ENCODE results near the gene ADAR.
A peak's percentile ranks its signal among the peaks of the same experiment; 100 is the strongest.
"Not testable (repeated sequence)": the region's sequence is repeated elsewhere in the genome, so short reads cannot be mapped to it uniquely, and the experiment has no call there.

Gene ADAR

GRCh38 chr1:154607609-154608396 is at the start of gene ADAR:
Gene ADAR (minus strand): TSS chr1:154608186. CDS start chr1:154608006, 180 bp downstream.
- DNase-seq (ENCODE audit: low read depth in 3 of 3), result peak; percentile 80 to 90 (median 89)

- DNase-seq (ENCODE audit: low read depth in 3 of 3), result no peak
These were observed 49.6 kb upstream of the ADAR start for GRCh38 chr1:154657556-154657955.

- no peak for DNase-seq (ENCODE audit: low read depth in 3 of 3)
These were observed 44.9 kb upstream of the ADAR start for GRCh38 chr1:154652893-154653292.

DNA sequence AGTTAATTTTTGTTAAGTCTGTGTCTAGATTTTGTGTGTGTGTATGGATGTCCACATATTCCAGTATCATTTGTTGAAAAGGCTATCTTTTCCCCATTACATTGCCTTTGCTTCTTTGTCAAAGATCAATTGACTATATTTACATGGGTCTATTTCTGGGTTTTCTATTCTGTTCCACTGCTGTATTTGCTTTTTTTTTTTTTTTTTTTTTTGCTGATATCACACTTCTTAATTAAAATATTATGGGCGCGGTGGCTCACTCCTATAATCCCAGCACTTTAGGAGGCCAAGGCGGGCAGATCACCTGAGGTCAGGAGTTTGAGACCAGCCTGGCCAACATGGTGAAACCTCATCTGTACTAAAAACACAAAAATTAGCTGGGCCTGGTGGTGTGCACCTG is 36.7 kb upstream of the ADAR start:
- DNase-seq (ENCODE audit: low read depth in 3 of 3), result not testable (repeated sequence)

DNA sequence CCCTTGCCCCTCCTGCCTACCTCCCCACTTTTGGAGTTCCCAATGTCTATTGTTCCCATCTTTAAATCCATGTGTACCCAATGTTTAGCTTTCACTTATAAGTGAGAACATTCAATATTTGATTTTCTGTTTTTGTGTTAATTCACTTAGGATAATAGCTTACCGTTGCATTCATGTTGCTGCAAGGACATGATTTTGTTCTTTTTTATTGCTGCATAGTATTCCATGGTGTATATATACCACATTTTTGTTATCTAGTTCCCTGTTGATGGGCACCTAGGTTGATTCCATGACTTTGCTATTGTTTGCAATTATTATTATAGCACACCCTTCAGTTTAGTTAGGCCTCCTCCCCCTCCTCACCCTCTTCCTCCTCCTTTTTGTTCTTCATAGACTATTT is 33.5 kb upstream of the ADAR start:
- no peak for DNase-seq (ENCODE audit: low read depth in 3 of 3)

- DNase-seq (ENCODE audit: low read depth in 3 of 3), result no peak
These were observed 31.9 kb upstream of the ADAR start for GRCh38 chr1:154639876-154640275.

- no peak for DNase-seq (ENCODE audit: low read depth in 3 of 3)
These were observed 27.2 kb upstream of the ADAR start for GRCh38 chr1:154635171-154635570.

- DNase-seq (ENCODE audit: low read depth in 3 of 3), result no peak
These were observed 21.7 kb upstream of the ADAR start for GRCh38 chr1:154629675-154630073.

- DNase-seq (ENCODE audit: low read depth in 3 of 3), result no peak
These were observed 21.2 kb upstream of the ADAR start for GRCh38 chr1:154629061-154629674.

- DNase-seq (ENCODE audit: low read depth in 3 of 3), result no peak
These were observed 20.1 kb upstream of the ADAR start for GRCh38 chr1:154628121-154628405.

DNA sequence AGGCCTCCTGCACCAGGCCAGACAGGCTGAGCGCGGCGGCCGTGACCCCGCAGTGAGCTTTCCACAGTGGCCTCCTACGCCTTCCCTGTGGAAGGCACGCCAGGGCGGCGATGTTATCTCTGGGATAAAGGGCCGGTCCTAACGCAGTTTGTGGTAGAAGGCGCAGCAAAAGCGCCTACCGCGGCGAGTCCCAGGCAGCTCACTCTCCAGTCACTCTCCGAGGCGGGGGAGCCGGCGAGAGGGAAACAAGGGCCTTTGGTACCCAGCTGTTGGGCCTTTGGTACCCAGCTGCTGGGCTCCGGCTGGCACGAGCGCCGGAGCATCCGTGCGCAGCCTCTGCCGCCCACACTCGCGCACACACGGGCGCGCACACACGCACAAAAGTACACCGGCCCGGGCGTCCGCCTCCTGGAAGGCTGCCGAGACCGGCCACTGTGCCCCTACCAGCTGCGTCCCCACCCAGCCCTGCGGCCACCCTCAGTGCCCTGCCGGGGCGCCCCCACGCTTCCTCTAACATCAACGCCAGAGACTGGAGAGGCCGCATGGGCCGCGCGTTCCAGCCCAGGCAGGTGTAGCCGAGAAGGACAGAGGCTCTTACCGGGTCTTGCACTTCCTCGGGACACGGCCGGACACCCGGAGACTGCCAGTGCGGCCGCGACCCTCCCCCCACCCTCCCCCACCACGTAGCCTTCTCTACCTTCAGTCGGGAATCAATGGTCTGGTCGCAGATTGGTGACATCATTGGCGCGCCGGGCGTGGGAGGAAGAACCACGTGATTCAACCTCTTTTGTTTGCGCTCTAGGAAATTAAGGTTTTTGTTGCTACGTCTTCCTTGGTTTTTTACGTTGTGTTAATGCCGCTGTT is 19.5 kb upstream of the ADAR start:
- peak; percentile 81 to 93 (median 90) for DNase-seq (ENCODE audit: low read depth in 3 of 3)

DNA sequence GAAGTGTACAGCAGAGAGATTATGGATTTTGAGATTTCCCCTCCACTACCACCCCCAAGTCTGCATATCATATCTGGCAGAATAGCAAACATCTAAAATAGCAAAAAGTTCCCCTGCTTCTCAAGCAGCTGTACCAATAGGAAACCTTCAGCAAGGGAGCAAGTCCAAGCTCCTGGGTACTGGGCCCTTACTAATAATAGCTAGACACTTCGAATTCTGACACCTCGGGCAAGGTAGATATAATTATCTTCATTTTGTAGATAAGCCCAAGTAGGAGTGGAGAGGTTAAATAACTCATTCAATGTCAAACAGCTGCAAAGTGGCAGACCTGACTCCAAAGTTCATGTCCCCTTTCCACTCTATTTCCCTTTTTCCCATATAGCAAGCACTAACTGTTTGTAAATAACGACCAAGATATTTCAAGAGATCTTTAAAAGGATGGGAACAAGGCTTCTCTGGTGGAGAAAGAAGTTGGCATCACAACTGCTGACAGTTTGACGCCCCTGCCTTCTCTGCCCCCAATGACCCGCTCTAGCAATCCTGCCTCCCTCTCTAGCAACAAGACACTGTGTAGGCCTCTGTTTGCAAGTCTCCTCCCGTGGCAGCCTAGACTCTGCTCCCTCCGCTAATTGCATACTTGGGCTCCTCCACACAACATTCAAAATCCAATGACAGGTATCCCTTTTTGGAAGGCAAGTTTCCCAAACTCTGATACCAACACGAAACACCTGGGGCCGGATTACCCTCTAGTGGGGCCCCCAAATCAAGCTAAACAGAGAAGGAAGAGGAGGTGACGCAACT is 18.7 kb upstream of the ADAR start:
- DNase-seq (ENCODE audit: low read depth in 3 of 3), result no peak

DNA sequence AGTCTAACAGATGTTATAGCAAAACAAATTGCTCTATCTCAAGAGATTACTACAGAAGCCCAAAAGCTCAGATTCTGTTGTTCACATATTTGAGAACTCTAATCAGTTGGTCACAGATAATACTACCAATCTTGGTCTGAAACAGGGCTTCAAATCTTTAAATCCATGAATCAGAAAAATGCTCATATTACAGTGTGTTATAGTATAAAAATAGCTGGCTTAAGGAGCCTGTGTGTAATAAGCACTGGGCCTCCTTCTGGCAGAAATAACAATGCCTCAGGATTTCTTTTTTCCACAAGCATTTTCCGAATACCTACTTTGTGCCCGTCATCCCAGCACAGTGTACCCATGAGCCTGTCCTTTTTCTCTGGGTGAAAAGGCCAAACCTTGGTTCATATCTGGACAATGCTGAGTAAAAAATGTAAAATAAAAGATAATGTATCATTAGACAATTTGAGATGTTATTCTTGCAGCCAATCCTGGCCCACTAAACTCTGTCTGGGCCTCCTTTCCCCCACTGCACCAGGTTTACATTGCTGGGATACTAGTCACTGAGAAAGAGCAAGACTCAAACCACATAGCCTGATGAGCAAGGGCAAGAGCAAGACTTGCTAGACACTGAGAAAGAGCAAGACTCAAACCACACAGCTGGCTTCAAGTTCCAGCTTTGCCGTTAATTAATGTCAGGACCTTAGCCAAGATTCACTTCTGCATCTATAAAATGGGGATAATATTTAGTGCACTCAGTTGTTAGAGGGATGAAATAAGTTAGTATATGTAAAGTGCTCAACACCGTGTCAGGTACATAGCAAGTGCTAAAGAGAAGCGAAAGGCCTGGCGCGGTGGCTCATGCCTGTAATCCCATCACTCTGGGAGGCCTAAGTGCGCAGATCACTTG is 17.0 kb upstream of the ADAR start:
- no peak for DNase-seq (ENCODE audit: low read depth in 3 of 3)

- no peak for DNase-seq (ENCODE audit: low read depth in 3 of 3)
These were observed 15.4 kb upstream of the ADAR start for GRCh38 chr1:154623358-154623757.

DNA sequence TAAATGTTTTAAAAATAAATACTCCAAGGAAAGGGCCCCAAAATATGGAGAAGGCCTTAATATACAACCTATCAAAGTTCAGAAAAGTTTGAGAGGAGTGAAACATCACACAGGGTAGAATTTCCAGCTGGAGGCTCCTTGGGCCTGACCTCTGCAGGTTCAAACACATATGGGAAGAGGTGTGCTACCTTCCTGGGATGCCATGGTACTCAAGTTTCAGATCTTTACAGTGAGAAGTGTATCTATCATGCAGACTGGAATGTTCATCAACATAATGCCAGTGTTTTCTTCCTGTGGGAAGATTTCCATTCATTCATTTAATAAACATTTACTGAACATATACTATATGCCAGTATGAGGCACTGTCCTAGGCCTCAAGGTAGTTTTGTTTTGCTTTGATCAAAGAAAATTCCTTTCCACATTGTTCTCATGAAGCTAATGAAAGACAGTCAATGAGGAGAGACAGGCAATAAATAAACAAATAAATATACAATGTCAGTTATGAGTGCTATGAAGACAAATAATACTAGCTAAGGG is 14.6 kb upstream of the ADAR start:
- no peak for DNase-seq (ENCODE audit: low read depth in 3 of 3)

DNA sequence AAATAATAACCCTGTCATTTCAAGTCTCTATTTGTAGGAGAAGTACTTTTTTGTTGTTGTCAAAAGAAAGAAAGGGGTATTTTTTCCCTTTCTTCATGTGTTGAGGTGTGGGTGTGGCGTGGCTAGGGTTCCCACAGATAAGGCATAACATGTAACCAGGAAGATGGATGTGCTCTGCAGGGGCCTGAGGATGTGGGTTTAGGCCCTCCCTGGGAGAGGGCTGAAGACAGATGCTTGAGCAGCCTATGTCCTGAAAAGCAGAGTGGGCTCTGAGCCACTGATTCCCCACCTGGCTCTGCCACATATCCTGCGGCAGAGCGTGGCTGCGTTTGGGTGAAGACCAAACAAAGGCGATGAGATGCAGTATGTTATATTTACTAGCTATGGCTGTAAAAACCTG is 13.9 kb upstream of the ADAR start:
- DNase-seq (ENCODE audit: low read depth in 3 of 3), result no peak

DNA sequence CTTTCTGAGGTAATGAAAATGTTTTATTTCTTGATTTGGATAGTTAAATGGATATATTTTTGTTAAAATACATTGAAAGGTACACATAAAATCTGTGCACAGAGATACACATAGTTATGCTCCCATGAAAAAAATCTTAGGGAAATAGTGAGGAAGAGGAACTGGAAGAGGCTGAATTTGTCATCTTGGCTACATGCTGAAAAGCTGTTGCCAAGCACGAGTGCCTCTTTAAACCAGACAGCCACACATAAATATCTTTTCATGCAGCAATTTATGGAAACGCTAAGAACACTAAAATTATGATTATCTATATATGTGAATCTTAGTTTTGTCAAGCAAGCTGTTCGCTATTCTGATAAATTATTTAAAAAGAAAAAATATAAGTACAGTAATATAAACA is 12.8 kb upstream of the ADAR start:
- no peak for DNase-seq (ENCODE audit: low read depth in 3 of 3)

DNA sequence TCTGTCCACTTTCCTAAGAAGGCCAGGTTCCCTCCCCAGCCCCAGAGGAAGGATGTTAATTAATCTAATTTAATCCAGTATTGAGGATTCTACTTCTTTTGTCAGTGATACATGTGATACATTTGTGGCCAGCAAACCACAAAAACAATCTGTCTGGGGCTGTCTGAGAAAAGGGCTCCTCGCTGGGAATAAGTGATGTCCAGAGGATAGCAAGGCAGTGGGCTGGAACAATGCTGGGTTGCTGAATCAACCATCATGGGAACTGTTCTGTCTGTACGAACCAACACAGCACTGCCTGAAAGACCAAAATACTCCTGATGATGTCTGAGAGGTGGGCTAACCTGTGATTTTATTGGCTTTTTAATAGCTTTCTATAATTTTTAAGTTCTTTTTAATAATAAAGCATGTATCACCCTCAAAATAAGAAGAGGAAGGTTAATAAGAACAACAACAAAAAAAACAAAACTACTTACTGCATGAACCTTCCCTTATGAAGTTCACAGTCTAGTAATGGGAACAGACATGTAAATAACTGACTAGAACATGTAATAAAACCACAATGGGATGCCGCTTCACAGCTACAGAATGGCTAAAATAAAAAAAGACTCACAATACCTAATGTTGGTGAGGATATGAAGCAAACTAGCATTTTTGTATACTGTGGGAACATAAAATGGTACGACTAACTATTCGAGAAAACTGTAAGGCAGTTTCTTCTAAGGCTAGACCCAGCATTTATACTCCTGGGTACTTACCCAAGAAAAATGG is 11.4 kb upstream of the ADAR start:
- no peak for DNase-seq (ENCODE audit: low read depth in 3 of 3)

- no peak for DNase-seq (ENCODE audit: low read depth in 3 of 3)
These were observed 8.8 kb upstream of the ADAR start for GRCh38 chr1:154616659-154617345.

Measured in stimulated activated CD4-positive, alpha-beta T cell treated with anti-CD3 and anti-CD28 coated beads, TNF-alpha, amount 100 ng/mL, for 24 hours (primary cell).